Esophagus squamous epithelium (tissue), 4 donors: ENCODE results near the gene TTC36.

Source experiments
- POLR2A ChIP-seq, 4 donors: fragments of 450-650 bp; IDR thresholded peaks; one replicate each; pipeline ENCODE4 v1.6.1; 2017; ENCODE audit warnings: antibody characterized with exemption in 4 of 4, mild to moderate bottlenecking in 4 of 4, moderate library complexity in 3 of 4
- TF ChIP-seq, protein P1 (sequence below), 6 experiments: fragments of 450-650 bp in 4 of 6; fragments of 200-600 bp in 2 of 6; sonication (generic) in 2 of 6; IDR thresholded peaks; one replicate each; pipeline ENCODE4 v1.5.1; 2016 to 2019; ENCODE audit warnings: antibody characterized with exemption in 6 of 6, mild to moderate bottlenecking in 4 of 6, moderate library complexity in 4 of 6

DNA sequence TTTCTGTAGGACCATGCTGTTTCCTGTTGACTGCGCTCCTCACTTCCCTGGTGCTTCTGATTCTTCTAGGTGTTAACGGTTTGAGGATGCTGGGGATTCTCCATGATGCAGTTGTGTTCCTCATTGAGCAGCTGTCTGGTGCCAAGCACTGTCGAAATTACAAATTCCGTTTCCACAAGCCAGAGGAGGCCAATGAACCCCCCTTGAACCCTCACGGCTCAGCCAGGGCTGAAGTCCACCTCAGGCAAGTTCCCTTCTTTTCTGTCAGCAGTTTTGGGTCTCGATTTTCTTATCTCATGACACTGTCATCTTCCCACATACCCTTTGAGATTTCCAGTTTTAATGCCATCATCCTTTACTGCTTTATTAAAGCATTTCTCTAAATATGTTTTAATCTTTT is 7.7 kb upstream of the TTC36 start:
- TF ChIP-seq POLR2A (IDR thresholded peaks at IDR 0.05): no peak
- TF ChIP-seq, protein P1, sequence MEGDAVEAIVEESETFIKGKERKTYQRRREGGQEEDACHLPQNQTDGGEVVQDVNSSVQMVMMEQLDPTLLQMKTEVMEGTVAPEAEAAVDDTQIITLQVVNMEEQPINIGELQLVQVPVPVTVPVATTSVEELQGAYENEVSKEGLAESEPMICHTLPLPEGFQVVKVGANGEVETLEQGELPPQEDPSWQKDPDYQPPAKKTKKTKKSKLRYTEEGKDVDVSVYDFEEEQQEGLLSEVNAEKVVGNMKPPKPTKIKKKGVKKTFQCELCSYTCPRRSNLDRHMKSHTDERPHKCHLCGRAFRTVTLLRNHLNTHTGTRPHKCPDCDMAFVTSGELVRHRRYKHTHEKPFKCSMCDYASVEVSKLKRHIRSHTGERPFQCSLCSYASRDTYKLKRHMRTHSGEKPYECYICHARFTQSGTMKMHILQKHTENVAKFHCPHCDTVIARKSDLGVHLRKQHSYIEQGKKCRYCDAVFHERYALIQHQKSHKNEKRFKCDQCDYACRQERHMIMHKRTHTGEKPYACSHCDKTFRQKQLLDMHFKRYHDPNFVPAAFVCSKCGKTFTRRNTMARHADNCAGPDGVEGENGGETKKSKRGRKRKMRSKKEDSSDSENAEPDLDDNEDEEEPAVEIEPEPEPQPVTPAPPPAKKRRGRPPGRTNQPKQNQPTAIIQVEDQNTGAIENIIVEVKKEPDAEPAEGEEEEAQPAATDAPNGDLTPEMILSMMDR (IDR thresholded peaks at IDR 0.05): no peak
